NCI-H2227 treated with DMSO at 0.1 percent for 48 hours (cell line): Measurements from ENCODE around the gene KRT36.

Experiments
- DNase-seq: peaks from one replicate; lab custom pipeline; 2025; lab: John Stamatoyannopoulos, UW

Gene KRT36

GRCh38 chr17:41521574-41522261, 32.0 kb upstream of the KRT36 start:
- DNase-seq = no peak

GRCh38 chr17:41520821-41521521, 31.3 kb upstream of the KRT36 start:
- DNase-seq = no peak

DNA sequence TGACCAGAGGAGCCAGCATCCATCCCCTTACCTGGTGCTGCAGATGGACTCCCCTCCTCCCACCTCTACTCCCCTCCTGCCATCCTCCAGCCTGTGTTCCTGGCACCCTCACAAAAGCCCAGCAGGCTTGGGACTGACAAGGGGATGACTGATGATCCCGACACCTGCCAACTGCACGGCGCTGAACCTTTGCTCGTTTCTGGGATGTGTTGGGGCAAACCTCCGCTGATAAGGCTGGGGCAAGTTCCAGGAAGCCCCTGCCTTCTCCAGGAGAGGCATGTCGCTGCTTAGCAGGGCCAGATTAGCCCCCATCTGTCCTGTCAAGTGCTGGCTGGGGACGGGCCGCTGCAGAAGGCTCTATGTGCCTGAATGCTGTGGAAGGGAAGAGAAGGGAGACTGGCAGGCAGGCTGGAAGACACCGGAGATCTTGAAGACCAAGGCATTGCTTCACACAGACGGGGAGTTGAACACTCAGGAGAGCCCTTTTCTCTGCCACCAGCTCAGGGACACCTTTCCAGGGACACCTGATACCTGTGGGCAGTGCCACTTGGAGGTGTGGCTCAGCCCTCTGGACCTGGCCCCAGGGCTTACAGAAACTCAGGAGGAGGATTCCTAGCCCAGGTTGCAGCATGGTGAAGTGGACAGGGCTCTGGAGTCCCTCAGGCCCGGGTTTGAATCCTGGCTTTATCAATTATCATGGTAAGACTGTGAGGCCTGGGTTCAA, 30.0 kb upstream of the KRT36 start:
- DNase-seq = no peak

DNA sequence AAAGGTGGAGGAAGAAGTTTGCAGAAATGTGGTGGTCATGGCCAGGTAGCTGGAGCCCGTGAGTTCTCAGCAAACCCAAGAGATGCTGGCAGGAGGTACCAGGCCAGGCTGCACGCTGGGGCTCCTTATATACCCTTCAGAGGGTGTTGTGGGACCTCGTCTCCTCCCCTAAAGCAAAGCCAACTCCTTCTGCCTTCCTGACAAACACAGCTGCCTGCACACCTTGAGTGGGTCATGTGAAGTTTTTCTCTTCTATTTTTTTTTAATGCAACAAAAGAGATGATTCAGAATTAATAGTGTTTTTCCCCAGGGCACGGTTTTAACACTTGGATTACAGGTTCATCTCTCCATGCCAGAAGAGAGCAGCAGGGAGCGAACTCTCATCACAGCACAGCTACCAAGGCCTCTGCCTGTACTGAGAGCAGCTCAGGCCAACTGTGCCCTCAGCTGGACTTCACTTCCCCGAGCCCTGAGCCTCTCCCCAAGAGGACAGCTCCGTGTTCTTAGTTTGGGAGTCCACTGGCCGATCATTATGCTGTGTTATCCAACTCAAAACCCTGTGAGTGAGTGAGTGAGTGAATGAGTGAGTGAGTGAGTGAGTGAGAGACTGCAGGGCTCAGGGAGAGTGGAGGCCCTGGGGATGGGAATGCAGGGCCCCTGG, 29.2 kb upstream of the KRT36 start, which contains the start of gene KRT15:
KRT15 (minus strand) TSS at position 102 of the 661 bp plus-strand sequence; CDS start at position 39, 63 bp downstream.
- no peak for DNase-seq

DNA sequence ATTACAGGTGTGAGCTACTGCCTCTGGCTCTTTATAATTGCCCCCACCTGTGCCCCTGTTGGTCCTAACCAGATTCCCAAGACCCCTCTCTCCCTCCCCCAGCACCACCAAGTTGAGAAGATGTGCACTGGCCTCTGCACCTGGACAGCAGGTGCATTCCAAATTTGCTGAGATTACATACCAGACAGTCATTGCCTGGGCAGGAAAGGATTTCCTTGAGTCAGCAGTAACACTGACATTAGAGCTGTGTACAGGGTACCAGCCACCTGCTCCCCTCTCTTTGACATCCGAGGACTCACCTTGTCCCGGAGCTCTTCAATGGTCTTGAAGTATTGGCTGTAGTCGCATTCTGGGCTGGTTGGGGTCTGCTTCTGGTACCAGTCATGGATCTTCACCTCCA, 28.3 kb upstream of the KRT36 start:
- no peak for DNase-seq

GRCh38 chr17:41516830-41517283, 27.1 kb upstream of the KRT36 start:
- no peak for DNase-seq

GRCh38 chr17:41516147-41516829, 26.6 kb upstream of the KRT36 start:
- DNase-seq = no peak

GRCh38 chr17:41513168-41513547, 23.4 kb upstream of the KRT36 start:
- no peak for DNase-seq

DNA sequence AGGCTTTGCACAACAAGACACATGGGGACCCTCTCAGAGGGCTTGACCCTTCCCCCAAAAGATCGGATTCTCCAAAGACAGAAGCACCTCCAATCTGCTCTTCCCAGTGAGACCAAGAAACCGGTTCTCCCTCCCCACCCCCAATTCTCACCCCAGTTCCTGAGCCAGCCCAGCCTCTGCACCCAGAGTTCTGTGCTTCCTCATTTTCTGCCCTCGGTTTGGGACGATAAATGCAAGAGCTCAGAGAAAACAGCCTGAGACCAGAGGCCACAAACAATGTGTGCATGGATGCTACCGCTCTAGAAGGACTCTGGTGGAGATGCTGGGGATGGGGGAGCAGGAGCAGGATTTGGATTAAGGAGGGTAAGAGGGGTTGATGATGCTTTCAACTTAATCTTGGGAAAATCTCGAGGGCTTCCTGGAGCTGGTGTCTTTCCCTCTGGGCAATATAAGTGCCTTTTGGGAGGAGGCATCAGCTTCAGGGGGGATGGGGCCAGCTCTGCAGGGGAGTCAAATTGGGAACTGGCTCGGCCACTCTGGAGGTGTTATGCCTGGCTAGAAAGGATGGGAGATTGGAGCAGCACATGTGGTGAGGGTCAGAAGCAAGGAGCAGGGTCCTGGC, 22.9 kb upstream of the KRT36 start:
- no peak for DNase-seq

DNA sequence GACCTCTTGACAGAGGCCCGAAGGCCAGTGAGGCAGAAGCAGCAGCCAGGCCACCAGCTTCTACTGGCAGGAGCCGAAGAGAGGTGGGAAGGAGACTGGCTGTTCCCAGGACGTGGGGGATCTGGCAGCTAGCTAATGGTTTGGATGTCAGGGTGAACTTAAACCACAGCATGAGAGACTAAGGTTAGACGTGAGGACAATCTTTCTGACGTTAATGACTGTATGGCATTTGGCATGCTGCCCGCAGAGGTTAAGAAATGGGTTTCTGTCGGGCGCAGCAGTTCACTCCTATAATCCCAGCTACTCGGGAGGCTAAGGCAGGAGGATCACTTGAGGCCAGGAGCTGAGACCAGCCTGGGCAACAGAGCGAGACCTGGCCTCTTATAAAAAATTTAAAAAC, 22.0 kb upstream of the KRT36 start:
- DNase-seq = no peak

GRCh38 chr17:41511116-41511515, 21.4 kb upstream of the KRT36 start:
- no peak for DNase-seq

- DNase-seq = no peak
These were observed 20.7 kb upstream of the KRT36 start for GRCh38 chr17:41510251-41511065.

GRCh38 chr17:41507315-41507880, 17.7 kb upstream of the KRT36 start:
- DNase-seq = no peak

DNA sequence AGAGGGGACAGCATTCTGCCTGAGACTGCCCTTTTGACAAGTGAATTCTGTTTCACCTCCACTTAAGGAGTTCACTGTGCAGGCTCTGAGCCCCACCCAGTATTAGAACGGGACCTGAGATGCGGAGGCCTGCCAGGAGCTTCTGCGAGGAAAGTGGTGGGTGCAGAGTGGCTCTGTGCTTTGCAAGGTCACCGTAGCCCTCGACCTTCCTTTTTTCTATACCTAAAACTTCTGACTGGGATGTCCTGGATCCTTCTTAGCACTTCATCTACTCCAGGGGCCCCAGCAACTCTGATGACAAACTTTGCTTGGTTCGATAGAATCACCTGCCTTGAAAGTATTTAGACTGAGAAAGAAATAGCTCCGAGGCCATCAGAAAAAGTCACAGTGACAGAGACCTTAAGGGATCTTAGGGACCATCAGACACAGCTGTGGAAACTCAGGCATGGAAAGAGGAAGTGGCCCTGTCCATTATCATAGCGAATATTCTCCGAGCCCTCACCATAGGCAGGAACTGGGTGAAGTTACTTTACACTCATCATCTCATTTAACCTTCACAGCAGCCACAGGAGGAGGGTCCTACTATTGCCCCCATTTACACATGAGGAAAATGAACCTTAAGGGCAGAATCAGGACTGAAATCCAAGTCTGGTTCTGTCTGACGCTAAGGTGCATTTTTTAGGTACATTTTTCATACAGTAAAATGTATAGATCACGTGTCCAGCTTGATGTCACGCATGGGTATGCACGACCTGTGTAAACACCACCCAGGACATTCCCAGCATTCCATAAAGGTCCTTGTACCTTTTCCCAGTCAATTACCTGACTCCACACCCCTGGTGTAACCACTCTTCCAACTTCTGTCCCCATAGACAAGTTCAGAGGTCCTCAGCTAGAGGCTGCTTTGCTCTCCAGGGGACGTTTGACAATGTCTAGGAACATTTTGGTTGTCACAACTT, 16.4 kb upstream of the KRT36 start:
- DNase-seq = no peak

DNA sequence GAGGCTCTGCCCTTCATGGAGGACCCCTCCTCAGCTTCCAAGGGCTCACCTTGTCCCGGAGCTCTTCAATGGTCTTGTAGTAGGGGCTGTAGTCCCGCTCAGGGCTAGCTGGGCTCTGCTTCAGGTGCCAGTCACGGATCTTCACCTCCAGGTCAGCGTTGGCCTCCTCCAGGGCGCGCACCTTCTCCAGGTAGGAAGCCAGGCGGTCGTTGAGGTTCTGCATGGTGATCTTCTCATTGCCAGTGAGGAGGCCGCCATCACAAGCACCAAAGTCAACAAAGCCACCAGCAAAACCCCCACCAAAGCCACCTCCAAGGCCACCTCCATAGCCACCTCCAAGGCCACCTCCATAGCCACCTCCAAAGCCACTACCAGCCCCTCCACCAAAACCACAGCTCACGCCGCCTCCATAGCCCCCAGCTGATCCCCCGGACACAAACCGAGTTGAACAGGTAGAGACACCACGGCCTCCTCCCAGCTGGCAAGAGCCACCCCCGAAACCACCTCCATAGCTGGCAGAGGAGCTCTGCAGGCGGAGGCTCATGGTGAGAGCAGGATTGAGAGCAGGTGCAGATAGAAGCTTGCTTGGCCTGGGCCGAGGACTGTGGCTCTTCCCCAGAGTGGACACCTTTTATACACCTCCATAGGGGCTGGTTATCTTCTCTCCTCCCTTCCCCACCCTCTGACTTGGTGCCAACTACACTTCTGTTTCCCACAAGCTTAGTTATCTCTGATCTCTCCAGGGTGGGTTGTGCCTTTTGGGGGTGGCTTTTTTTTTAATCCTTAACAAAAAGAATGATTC, 15.5 kb upstream of the KRT36 start, which contains the start of gene KRT13:
KRT13 (minus strand) TSS at position 606 of the 802 bp plus-strand sequence; CDS start at position 544, 62 bp downstream.
- no peak for DNase-seq

DNA sequence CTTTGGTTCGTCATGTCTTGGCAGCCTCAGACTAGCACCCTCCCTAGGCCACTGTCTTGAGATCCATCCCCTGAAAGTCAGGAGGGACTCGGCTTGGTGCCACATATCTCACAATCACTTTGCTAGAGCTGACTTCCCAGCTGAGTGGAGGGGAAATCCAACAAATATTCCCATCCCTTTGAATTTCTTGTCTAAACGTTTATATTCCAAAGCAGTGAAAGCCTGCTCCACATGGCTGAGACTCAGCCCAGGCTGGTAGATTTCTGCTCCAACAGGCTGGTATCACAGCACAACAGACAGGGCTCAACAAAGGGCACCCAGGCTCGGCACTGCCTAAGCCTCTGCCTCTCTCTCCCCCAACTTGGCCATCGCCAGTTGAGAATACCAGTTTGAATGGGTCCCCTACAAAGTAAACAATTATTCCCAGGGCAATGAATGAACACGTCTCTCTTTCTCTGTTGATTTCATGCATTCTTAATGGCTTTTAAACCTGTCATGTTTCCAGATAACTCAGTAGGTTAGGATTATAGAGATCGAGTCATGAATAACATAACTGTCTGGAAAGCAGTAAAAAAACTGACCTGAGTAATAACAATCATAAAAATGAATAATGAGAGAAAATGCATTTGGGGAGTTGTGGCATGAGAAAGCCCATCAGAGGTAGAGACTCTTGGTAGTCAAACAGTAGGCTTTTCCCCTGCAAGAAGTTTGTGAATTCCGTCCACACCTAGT, 14.7 kb upstream of the KRT36 start:
- DNase-seq = no peak

GRCh38 chr17:41503202-41503601, 13.5 kb upstream of the KRT36 start:
- no peak for DNase-seq
